ENCODE data around the gene SUSD1. TPM values are rescaled to one million over a fixed set of nuclear protein-coding genes. Genes with fewer than 3 reads are reported as not detected.

SUSD1 gene
- polyA plus RNA-seq, 1 of the 3 experiments (the other 2 are of a cell fraction) = 8.2 TPM

DNA sequence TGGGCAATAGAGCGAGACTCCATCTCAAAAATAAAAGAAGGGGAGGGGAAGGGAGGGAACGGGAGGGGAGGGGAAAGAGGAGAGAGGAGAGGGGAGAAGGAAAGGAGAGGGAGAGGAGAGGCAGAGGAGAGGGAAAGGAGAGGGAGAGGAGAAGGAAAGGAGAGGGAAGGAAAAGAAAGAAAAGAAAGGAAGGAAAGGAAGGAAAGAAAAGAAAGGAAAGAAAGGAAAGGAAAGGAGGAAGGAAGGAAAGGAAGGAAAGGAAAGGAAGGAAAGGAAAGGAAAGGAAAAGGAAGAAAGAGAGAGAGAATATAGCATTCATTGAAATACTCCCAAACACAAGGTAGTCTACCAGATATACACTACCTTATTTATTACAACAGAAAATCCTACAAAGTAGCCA, 44.8 kb downstream of the SUSD1 start (continued):
- TF ChIP-seq, protein P1, sequence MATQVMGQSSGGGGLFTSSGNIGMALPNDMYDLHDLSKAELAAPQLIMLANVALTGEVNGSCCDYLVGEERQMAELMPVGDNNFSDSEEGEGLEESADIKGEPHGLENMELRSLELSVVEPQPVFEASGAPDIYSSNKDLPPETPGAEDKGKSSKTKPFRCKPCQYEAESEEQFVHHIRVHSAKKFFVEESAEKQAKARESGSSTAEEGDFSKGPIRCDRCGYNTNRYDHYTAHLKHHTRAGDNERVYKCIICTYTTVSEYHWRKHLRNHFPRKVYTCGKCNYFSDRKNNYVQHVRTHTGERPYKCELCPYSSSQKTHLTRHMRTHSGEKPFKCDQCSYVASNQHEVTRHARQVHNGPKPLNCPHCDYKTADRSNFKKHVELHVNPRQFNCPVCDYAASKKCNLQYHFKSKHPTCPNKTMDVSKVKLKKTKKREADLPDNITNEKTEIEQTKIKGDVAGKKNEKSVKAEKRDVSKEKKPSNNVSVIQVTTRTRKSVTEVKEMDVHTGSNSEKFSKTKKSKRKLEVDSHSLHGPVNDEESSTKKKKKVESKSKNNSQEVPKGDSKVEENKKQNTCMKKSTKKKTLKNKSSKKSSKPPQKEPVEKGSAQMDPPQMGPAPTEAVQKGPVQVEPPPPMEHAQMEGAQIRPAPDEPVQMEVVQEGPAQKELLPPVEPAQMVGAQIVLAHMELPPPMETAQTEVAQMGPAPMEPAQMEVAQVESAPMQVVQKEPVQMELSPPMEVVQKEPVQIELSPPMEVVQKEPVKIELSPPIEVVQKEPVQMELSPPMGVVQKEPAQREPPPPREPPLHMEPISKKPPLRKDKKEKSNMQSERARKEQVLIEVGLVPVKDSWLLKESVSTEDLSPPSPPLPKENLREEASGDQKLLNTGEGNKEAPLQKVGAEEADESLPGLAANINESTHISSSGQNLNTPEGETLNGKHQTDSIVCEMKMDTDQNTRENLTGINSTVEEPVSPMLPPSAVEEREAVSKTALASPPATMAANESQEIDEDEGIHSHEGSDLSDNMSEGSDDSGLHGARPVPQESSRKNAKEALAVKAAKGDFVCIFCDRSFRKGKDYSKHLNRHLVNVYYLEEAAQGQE (IDR thresholded peaks at IDR 0.05; ENCODE audit: low read depth, low read length) = no peak
- TF ChIP-seq POLR2AphosphoS5 (IDR thresholded peaks at IDR 0.05; ENCODE audit: low read depth, low read length) (no peak), USF2 (IDR thresholded peaks at IDR 0.05; ENCODE audit: borderline replicate concordance, low read depth, low read length) (no peak), SIN3A (IDR thresholded peaks at IDR 0.05; ENCODE audit: borderline replicate concordance, low read depth, low read length) (no peak), RAD21 (IDR thresholded peaks at IDR 0.05; ENCODE audit: low read length) (no peak), MEF2A (IDR thresholded peaks at IDR 0.05; ENCODE audit: borderline replicate concordance, low read depth) (no peak)
- TF ChIP-seq, protein P2, sequence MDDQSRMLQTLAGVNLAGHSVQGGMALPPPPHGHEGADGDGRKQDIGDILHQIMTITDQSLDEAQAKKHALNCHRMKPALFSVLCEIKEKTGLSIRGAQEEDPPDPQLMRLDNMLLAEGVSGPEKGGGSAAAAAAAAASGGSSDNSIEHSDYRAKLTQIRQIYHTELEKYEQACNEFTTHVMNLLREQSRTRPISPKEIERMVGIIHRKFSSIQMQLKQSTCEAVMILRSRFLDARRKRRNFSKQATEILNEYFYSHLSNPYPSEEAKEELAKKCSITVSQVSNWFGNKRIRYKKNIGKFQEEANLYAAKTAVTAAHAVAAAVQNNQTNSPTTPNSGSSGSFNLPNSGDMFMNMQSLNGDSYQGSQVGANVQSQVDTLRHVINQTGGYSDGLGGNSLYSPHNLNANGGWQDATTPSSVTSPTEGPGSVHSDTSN (IDR thresholded peaks at IDR 0.05) = no peak

DNA sequence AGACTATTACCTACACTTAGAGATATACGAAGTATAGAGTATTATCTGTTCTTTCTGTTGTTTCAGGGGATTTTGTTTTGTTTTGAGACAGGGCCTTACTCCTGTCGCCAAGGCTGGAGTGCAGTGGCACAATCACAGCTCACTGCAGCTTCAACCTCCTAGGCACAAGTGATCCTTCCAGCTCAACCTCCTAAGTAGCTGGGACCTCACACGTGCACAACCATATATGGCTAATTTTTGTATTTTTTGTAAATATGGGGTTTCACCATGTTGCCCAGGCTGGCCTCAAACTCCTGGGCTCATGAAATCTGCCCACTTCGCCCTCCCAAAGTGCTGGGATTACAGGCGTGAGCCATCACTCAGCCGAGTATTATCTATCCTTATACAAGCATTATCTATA, 45.9 kb downstream of the SUSD1 start:
- no peaks in the 10 kb centered on the region for H3K9me2 ChIP-seq
- H3K4me1 ChIP-seq (ENCODE audit: control insufficient read depth in 1 of 2, insufficient read depth in 2 of 2, low read depth in 1 of 2, low read length in 1 of 2) = no peaks in the 10 kb centered on the region
- no peak overlapping the region for H3K4me3 ChIP-seq (ENCODE audit: low read depth in 2 of 2, low read length in 1 of 2)
- no peaks in the 10 kb centered on the region for H3K79me2 ChIP-seq (ENCODE audit: insufficient read depth)
- H4K20me1 ChIP-seq (ENCODE audit: insufficient read depth) = no peaks in the 10 kb centered on the region
- no peak overlapping the region for H3K27ac ChIP-seq (ENCODE audit: low read depth in 2 of 2, low read length in 1 of 2)
- H3K9ac ChIP-seq = no peak overlapping the region
- TF ChIP-seq EZH2phosphoT487 (IDR thresholded peaks at IDR 0.05; ENCODE audit: borderline replicate concordance, low read depth) (no peak), ELF1 (IDR thresholded peaks at IDR 0.05) (no peak), CTCF (IDR thresholded peaks at IDR 0.05) (no peak), USF2 (IDR thresholded peaks at IDR 0.05; ENCODE audit: borderline replicate concordance, low read depth, low read length) (no peak), MEF2A (IDR thresholded peaks at IDR 0.05; ENCODE audit: borderline replicate concordance, low read depth) (no peak), RCOR1 (IDR thresholded peaks at IDR 0.05; ENCODE audit: low read length) (no peak), RFX5 (IDR thresholded peaks at IDR 0.05; ENCODE audit: low read length) (no peak), TCF12 (IDR thresholded peaks at IDR 0.05) (no peak), TAF1 (IDR thresholded peaks at IDR 0.05; ENCODE audit: borderline replicate concordance, low read depth, low read length) (no peak), FOSL2 (IDR thresholded peaks at IDR 0.05; ENCODE audit: borderline replicate concordance, low read depth) (no peak)
- TF ChIP-seq, protein P1 (IDR thresholded peaks at IDR 0.05; ENCODE audit: low read depth, low read length) = no peak
- WGBS (ENCODE audit: low lambda C conversion rate) = 94% methylated on average over 6 of the region's 6 CpGs
- no peaks in the 10 kb centered on the region for H3K9me3 ChIP-seq
- no peak overlapping the region for H2AFZ ChIP-seq (ENCODE audit: low read depth)
- no peaks in the 10 kb centered on the region for H3F3A ChIP-seq (replicated peaks; ENCODE audit: insufficient read depth)
- H3K27me3 ChIP-seq (ENCODE audit: insufficient read depth) = no peaks in the 10 kb centered on the region
- no peak overlapping the region for H3K4me2 ChIP-seq
- ChIA-PET CTCF (interaction anchor here (0.8 kb wide), 1 partner anchor 31 kb away, joined by 3 read pairs; no protein-coding TSS in a partner anchor), POLR2A (no interaction called here)
- DNase-seq = no peak
- no peaks in the 10 kb centered on the region for H3K36me3 ChIP-seq (replicated peaks in 1 of 2; ENCODE audit: control insufficient read depth in 1 of 2, insufficient read depth in 2 of 2, low read length in 1 of 2)

All from SK-N-SH (cell line).